GM12801 (cell line): ENCODE data around the gene PSMC3.

Experiments
- TF ChIP-seq, protein P1 (sequence below): IDR thresholded peaks from one replicate; pipeline ENCODE4 v1.5.1; 2011; ENCODE audit warnings: control low read depth; ENCODE audit not compliant: insufficient read length; ENCODE audit errors: extremely low read depth

PSMC3 gene

DNA sequence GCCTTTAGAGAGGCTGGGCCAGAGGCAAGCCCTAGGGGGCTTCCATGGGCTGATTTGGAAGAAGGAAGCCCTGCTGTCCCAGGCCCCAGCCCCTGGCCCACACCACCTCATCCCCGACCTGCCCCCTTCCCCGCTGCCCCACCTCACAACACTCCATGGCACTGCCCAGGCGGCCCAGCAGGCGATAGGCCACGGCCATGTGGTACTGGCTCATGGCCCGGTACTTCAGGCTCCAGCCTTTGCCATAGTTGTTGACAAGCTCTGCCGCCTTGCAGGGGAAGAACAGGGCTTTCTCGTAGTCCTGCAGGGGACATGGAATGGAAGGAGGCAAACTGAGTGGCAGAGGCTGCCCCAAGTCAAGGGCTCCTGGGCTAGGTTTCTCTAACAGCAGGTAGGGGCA, 16.3 kb upstream of the PSMC3 start:
- TF ChIP-seq, protein P1, sequence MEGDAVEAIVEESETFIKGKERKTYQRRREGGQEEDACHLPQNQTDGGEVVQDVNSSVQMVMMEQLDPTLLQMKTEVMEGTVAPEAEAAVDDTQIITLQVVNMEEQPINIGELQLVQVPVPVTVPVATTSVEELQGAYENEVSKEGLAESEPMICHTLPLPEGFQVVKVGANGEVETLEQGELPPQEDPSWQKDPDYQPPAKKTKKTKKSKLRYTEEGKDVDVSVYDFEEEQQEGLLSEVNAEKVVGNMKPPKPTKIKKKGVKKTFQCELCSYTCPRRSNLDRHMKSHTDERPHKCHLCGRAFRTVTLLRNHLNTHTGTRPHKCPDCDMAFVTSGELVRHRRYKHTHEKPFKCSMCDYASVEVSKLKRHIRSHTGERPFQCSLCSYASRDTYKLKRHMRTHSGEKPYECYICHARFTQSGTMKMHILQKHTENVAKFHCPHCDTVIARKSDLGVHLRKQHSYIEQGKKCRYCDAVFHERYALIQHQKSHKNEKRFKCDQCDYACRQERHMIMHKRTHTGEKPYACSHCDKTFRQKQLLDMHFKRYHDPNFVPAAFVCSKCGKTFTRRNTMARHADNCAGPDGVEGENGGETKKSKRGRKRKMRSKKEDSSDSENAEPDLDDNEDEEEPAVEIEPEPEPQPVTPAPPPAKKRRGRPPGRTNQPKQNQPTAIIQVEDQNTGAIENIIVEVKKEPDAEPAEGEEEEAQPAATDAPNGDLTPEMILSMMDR: no peak

DNA sequence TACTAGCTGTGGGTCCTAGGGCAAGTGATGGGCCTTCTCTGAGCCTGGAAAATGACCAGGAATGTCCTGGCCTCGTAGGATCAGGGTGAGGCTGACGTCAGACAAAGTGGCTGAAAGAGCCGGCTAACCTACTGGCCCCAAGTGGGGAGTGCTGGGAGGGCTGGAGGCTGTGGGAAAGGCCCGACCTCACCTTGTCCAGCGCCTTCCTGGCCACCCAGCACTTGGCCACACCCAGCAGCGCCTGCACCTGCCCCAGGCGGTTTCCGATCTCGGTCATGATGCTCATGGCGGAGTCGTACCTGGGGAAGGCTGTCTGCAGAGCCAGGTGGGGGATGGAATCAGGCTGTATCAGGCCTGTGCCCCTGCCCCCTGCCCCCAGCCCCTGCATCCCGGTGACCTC, 15.2 kb upstream of the PSMC3 start:
- TF ChIP-seq, protein P1: no peak

DNA sequence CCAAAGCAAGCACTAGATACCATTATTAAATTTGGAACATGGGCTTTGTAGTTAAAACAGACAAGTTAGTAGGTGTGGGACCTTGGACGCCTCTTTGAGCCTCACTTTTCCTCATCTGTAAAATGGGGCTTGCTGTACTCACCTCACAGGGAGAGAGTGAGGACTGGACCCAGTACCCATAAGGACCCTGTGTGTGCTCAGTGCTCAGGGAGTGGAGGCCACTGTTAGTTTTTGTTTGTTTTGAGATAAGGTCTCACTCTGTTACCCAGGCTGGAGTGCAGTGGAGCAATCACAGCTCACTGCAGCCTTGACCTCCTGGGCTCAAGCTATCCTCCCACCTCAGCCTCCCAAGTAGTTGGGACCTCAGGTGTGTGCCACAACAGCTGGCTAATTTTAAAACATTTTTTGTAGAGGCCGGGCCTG, 13.8 kb upstream of the PSMC3 start:
- TF ChIP-seq, protein P1: no peak

DNA sequence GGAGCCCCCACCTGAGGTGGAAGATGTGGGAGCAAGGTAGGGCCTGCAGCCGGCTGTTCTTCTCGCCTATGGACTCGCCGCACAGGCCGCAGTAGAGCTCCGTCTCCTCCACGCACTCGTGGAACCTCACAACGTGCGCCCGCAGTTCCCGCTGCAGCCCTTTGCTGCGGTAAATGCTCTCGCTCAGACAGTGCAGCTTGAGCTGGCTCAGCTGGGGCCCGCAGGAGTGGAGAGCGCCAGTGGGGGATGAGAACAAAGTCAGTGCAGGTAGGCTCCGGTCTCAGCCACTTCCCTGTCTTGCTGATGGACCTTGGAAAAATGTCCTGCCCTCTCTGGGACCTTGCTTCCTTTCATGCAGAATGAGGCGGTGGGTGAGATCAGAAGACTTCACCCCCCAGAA, 12.5 kb upstream of the PSMC3 start:
- TF ChIP-seq, protein P1: no peak

DNA sequence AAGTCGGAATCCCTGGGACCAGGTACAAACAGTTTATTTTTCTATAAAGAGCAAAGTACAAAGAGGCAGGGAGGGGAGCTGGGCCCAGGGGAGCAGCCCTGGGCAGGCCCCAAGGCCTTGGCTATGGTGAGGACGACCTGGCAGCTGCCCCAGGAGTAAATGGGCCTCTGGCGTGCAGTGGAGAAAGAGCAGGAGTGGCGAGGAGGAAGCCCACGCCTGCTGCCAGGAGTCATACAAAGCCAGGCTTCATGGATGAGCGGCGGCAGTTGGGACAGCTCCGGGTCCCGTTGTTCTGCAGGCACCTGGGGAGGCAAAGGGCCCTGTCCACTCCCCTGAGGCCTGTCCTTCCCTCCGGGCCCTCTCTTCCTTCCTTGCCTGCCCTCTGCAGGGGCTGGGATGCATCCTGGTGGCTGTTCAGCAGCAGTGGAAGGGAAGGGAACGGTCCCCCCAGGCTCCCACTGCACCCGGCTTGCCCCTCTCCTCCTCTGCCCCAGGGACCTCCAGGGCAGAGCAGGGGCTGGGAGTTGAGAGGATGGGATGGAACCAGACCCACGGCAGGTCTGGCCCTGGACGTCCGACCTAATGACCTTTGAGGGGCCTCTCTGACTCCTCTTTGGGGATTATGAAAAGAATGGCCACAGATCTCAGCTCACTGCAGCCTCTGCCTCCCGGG, 11.6 kb upstream of the PSMC3 start:
- TF ChIP-seq, protein P1: no peak

DNA sequence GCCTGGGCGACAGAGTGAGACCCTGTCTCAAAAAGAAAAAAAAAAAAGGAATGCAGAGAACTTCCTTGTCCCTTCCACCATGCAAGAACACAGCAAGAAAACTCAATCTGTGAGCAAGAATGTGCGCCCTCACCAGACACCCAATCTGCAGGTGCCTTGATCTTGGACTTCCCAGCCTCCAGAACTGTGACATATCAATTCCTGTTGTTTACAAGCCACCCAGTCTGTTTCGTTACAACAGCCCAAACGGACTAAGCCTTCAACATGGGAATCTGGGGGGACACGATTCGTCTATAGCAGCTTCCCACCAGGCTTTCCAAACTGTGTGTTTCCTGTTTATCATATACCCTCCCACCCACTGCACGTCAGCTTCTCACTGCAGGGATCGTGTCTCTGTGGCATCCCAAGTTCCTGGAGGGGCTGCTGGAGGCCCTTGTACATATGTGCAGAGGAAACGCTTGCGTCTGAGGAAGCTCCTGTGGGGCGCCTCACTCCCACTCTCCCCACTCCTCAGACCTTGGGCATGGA, 11.0 kb upstream of the PSMC3 start:
- TF ChIP-seq, protein P1: no peak

DNA sequence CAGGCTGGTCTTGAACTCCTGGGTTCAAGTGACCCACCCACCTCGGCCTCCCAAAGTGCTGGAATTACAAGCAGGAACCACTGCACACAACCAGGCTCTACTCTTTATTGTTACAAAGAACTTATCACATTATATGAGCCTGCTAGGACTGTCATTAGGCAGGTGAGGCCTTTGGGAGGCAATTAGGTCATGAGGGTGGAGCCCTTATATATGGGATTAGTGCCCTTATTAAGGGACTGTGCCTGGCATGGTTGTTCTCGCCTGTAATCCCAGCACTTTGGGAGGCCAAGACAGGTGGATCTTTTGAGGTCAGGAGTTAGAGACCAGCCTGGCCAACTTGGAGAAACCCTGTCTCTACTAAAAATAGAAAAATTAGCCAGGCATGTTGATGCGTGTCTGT, 10.5 kb upstream of the PSMC3 start:
- TF ChIP-seq, protein P1: no peak
